ENCODE measurements around the gene AADACL2. TPM values are rescaled to one million over a fixed set of nuclear protein-coding genes. Genes with fewer than 3 reads are reported as not detected.

AADACL2 gene
- polyA plus RNA-seq, 3 donors: not detected

DNA sequence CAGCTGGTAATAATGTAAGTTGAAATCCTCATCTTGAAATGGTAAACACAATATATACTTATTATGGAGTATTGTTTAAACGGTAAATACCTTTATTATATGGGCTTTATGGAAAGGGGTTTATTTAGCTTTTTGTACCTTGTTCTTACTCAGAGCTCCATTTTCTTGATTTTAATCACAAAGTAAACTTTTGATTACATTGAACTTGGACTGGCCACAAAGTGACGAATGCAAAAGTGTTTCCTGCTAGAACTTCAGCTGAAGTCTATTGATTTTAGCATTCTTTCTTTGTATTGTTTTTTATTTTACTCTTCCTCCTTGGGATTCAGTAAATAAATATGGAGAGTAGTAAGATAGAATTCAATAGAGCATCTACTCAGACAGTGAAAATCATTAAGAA lies 60.4 kb downstream of the AADACL2 start:
- no peaks in the 10 kb centered on the region for H3K79me2 ChIP-seq (ENCODE audit: insufficient read depth, low read length)
- no peak for TF ChIP-seq CTCF (IDR thresholded peaks at IDR 0.05)
- H3K9me3 ChIP-seq (replicated peaks in 1 of 2; ENCODE audit: control insufficient read depth in 1 of 2, insufficient read depth in 1 of 2, low read length in 2 of 2): peaks cover 0 to 4% of the 10 kb centered on the region in 2 donors
- H4K20me1 ChIP-seq (ENCODE audit: insufficient read depth, low read length): no peaks in the 10 kb centered on the region
- no peak overlapping the region for H3K9ac ChIP-seq (ENCODE audit: insufficient read depth, low read length, poor library complexity, severe bottlenecking)
- no peaks in the 10 kb centered on the region for H3K36me3 Mint-ChIP-seq
- H3K4me1 ChIP-seq (ENCODE audit: control insufficient read depth in 1 of 2, insufficient read depth in 2 of 2, low read length in 2 of 2): no peaks in the 10 kb centered on the region
- H3K27ac Mint-ChIP-seq: no peak overlapping the region
- H2AFZ ChIP-seq (ENCODE audit: insufficient read depth, low read depth, low read length, poor library complexity, severe bottlenecking): no peak overlapping the region
- WGBS (ENCODE audit: insufficient coverage): no CpG with 5 or more reads among the region's 2 CpGs
- H3K4me3 ChIP-seq (replicated peaks in 1 of 3; ENCODE audit: low read depth in 2 of 3, low read length in 3 of 3): no peak overlapping the region
- DNase-seq: no peak
- H3K9me3 Mint-ChIP-seq: peaks cover 0 to 6% (median 4%) of the 10 kb centered on the region in 7 donors
- H3K27ac ChIP-seq (ENCODE audit: low read depth in 1 of 2, low read length in 2 of 2): no peak overlapping the region
- no peak overlapping the region for H3K4me3 Mint-ChIP-seq
- H3K4me1 Mint-ChIP-seq: no peaks in the 10 kb centered on the region
- no peaks in the 10 kb centered on the region for H3K27me3 Mint-ChIP-seq (ENCODE audit: low read depth in 3 of 3)
- H3K36me3 ChIP-seq (replicated peaks in 1 of 2; ENCODE audit: control insufficient read depth in 1 of 2, insufficient read depth in 2 of 2, low read length in 2 of 2): no peaks in the 10 kb centered on the region
- no peak overlapping the region for H3K4me2 ChIP-seq (replicated peaks; ENCODE audit: extremely low read depth, low read length, poor library complexity, severe bottlenecking)
- intact Hi-C loops (cut with micrococcal nuclease): no loop called here
- no peaks in the 10 kb centered on the region for H3K27me3 ChIP-seq (ENCODE audit: control insufficient read depth in 2 of 2, insufficient read depth in 2 of 2, low read length in 2 of 2)

DNA sequence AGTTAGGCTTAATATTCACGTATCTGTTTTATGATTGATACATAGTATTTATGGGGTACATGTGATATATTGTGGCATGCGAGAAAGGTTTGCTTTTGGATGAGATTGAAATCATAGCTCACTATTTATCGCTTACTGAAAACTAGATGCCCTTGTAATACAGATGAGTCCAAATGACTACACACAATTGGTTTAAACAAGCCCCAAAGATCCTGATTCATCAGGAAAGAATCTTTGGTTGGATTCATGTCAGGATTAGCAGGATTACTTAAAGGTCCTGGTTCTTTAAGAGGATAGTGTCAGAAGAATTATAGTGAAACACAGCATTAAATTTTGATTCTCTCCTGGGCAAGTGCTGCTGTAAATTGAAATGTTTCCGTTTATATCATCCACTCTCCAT lies 61.5 kb downstream of the AADACL2 start:
- Histone ChIP-seq H3K4me1 (ENCODE audit: control insufficient read depth in 1 of 2, insufficient read depth in 2 of 2, low read length in 2 of 2) (no peaks in the 10 kb centered on the region), H3K4me3 (replicated peaks in 1 of 3; ENCODE audit: low read depth in 2 of 3, low read length in 3 of 3) (no peak overlapping the region), H3K27me3 (ENCODE audit: control insufficient read depth in 2 of 2, insufficient read depth in 2 of 2, low read length in 2 of 2) (no peaks in the 10 kb centered on the region), H4K20me1 (ENCODE audit: insufficient read depth, low read length) (no peaks in the 10 kb centered on the region), H3K79me2 (ENCODE audit: insufficient read depth, low read length) (no peaks in the 10 kb centered on the region), H3K36me3 (replicated peaks in 1 of 2; ENCODE audit: control insufficient read depth in 1 of 2, insufficient read depth in 2 of 2, low read length in 2 of 2) (no peaks in the 10 kb centered on the region), H2AFZ (ENCODE audit: insufficient read depth, low read depth, low read length, poor library complexity, severe bottlenecking) (no peak overlapping the region), H3K9me3 (replicated peaks in 1 of 2; ENCODE audit: control insufficient read depth in 1 of 2, insufficient read depth in 1 of 2, low read length in 2 of 2) (peaks cover 0 to 4% of the 10 kb centered on the region in 2 donors), H3K9ac (ENCODE audit: insufficient read depth, low read length, poor library complexity, severe bottlenecking) (no peak overlapping the region), H3K4me2 (replicated peaks; ENCODE audit: extremely low read depth, low read length, poor library complexity, severe bottlenecking) (no peak overlapping the region), H3K27ac (ENCODE audit: low read depth in 1 of 2, low read length in 2 of 2) (no peak overlapping the region)
- H3K9me3 Mint-ChIP-seq: peaks cover 0 to 4% (median 4%) of the 10 kb centered on the region in 7 donors
- no peak overlapping the region for H3K4me3 Mint-ChIP-seq
- no peaks in the 10 kb centered on the region for H3K27me3 Mint-ChIP-seq (ENCODE audit: low read depth in 3 of 3)
- intact Hi-C loops (cut with micrococcal nuclease): no loop called here
- DNase-seq: no peak
- no peaks in the 10 kb centered on the region for H3K36me3 Mint-ChIP-seq
- H3K27ac Mint-ChIP-seq: no peak overlapping the region
- TF ChIP-seq CTCF (IDR thresholded peaks at IDR 0.05): no peak
- no peaks in the 10 kb centered on the region for H3K4me1 Mint-ChIP-seq
- WGBS (ENCODE audit: insufficient coverage): no CpG with 5 or more reads among the region's 4 CpGs
